Activated naive CD8-positive, alpha-beta T cell treated with anti-CD3 and anti-CD28 coated beads, Interleukin-2, amount 10 ng/mL, durations not matched to agents 7 days and 5 days (primary cell): ENCODE data around the gene CTIF. TPM values are rescaled to one million over a fixed set of nuclear protein-coding genes. Genes with fewer than 3 reads are reported as not detected.

Experiments
- ATAC-seq: fragments of 150-1000 bp; cut with Tn5 transposase; one replicate; pipeline ENCODE4 v1.10.0; 2021; ENCODE audit warnings: low read depth, moderate library complexity
- POLR2A ChIA-PET: fragments of 350-600 bp; sonication (Branson Sonifier 250); formaldehyde crosslinking; loops from one replicate; lab custom pipeline; 2021; ENCODE audit warnings: antibody characterized with exemption; lab: Charles Lee
- DNase-seq: peaks from one replicate; pipeline ENCODE4 v3.0.0; 2021
- H3K27ac Mint-ChIP-seq: one replicate; pipeline ENCODE4 v1.8.0; 2022; ENCODE audit warnings: mild to moderate bottlenecking, mixed read lengths
- H3K27me3 Mint-ChIP-seq: one replicate; pipeline ENCODE4 v1.8.0; 2022; ENCODE audit warnings: mild to moderate bottlenecking, moderate library complexity, mixed read lengths
- H3K36me3 Mint-ChIP-seq: one replicate; pipeline ENCODE4 v1.8.0; 2021; ENCODE audit warnings: mild to moderate bottlenecking, mixed read lengths
- H3K4me1 Mint-ChIP-seq: one replicate; pipeline ENCODE4 v1.8.0; 2021; ENCODE audit warnings: mixed read lengths
- H3K4me3 Mint-ChIP-seq: one replicate; pipeline ENCODE4 v1.8.0; 2022; ENCODE audit warnings: mild to moderate bottlenecking, moderate library complexity, mixed read lengths
- H3K9me3 Mint-ChIP-seq: one replicate; pipeline ENCODE4 v1.8.0; 2021; ENCODE audit warnings: mixed read lengths
- total RNA-seq, 2 experiments: library from RNA; stranded (reverse); gene quantifications; one replicate each; pipeline ENCODE4 v1.2.3, GENCODE V29; 2021

Gene CTIF
- total RNA-seq, 2 experiments from 2014 or later, result 2.4 to 3.0 TPM

DNA sequence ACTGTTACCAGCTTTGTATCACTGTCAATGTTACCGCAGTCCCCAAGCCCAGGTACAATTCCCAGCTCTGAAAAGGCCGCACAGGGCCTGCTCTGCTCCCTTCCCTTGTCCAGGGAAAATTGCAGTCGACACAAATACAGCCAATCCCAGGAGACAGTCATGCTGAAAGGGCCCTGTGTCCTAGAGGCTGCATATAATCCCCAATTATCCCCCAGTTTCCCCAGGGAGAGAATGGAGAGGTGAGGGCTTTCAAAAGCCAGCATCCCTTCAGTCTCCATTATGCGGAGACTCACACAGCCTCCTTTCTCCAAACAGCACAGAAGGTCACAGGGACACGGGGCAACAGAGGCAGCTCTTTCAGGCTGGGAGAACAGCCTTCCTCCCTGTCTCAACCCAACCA, 17.1 kb upstream of the CTIF start:
- POLR2A ChIA-PET, result no interaction called here
- no peaks in the 10 kb centered on the region for H3K36me3 Mint-ChIP-seq
- no peaks in the 10 kb centered on the region for H3K4me1 Mint-ChIP-seq
- ATAC-seq (no peak), DNase-seq (no peak)
- peaks cover 13% of the 10 kb centered on the region for H3K27me3 Mint-ChIP-seq
- no peak overlapping the region for H3K27ac Mint-ChIP-seq
- H3K9me3 Mint-ChIP-seq, result no peaks in the 10 kb centered on the region
- no peak overlapping the region for H3K4me3 Mint-ChIP-seq

DNA sequence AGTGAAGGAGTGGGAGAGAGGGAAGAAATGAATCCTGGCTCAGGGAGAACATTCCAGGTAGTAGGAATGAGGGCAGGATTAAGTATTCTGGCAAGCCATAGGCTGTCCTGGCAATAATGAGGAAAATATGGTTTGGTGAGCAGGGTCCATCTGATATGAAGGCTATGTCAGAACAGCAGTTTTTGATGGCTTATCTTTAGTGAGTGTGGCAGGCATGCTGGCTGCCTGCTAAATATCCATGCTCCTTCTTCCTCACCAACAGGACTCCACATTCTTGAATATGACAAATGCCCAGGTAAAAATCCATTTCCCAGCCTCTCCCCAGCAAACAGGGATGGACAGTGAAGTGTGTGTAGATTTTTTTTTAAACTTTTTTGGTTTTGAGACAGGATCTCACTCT, 13.2 kb upstream of the CTIF start:
- no peak for ATAC-seq
- Mint-ChIP-seq H3K27ac (no peak overlapping the region), H3K4me3 (no peak overlapping the region), H3K27me3 (peaks cover 33% of the 10 kb centered on the region), H3K4me1 (no peaks in the 10 kb centered on the region), H3K9me3 (no peaks in the 10 kb centered on the region), H3K36me3 (no peaks in the 10 kb centered on the region)
- no peak for DNase-seq
- POLR2A ChIA-PET, result no interaction called here

DNA sequence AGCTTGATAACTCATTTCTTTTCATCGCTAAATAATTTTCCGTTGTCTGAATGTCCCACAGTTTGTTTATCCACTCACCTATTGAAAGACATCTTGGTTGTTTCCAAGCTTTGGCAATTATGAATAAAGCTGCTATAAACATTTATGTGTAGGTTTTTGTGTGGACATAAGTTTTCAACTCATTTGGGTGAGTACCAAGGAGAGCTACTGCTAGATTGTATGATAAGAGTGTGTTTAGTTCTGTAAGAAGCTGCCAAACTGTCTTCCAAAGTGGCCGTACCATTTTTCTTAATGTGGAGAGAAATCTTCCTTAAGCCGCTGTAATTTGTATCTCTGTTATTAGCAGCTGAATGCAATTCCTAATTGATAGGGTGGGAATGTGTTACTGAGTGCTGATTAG, 11.4 kb upstream of the CTIF start:
- DNase-seq (no peak), ATAC-seq (no peak)
- no peaks in the 10 kb centered on the region for H3K4me1 Mint-ChIP-seq
- H3K4me3 Mint-ChIP-seq, result no peak overlapping the region
- H3K9me3 Mint-ChIP-seq, result no peaks in the 10 kb centered on the region
- H3K36me3 Mint-ChIP-seq, result no peaks in the 10 kb centered on the region
- H3K27ac Mint-ChIP-seq, result no peak overlapping the region
- POLR2A ChIA-PET, result no interaction called here
- H3K27me3 Mint-ChIP-seq, result peaks cover 42% of the 10 kb centered on the region

DNA sequence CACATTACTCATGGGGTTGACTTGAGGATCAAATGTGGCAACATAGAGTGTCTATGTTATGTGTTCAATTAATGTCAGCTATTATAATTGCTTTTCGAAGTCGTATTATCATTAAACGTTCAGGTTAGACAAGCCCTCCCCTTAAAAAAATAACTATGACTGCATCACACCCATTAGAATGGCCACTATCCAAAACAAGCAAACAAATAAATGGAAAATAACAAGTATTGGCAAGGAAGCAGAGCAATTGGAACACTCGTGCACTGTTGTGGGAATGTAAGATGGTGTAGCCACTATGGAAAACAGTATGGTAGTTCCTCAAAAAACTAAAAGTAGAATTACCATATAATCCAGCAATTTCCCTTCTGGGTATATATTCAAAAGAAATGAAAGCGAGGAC, 10.0 kb upstream of the CTIF start:
- DNase-seq (no peak), ATAC-seq (no peak)
- H3K27ac Mint-ChIP-seq, result no peak overlapping the region
- H3K4me3 Mint-ChIP-seq, result no peak overlapping the region
- H3K4me1 Mint-ChIP-seq, result peaks cover 7% of the 10 kb centered on the region
- H3K36me3 Mint-ChIP-seq, result no peaks in the 10 kb centered on the region
- peaks cover 38% of the 10 kb centered on the region for H3K27me3 Mint-ChIP-seq
- no peaks in the 10 kb centered on the region for H3K9me3 Mint-ChIP-seq
- POLR2A ChIA-PET, result no interaction called here

DNA sequence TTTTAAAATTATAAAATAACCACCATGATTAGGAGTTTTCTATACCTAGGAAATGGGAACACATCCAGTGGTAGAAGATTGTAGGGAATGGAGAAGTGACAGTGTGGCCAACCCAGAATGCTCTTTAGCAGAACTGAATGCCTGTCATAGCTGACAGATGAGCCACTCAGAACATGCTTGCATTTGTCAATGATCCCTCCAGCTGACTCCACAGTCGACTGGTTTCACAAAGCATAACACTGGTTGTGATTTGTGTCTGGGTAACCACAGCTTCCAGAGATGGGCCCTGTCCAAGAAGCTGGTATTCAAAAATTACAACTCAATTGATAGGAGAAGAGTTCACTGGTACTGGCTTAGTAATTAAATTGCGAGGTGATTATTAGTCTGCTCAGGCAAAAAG, 9.0 kb upstream of the CTIF start:
- Mint-ChIP-seq H3K36me3 (no peaks in the 10 kb centered on the region), H3K27me3 (peaks cover 38% of the 10 kb centered on the region), H3K4me1 (peaks cover 10% of the 10 kb centered on the region), H3K9me3 (no peaks in the 10 kb centered on the region), H3K4me3 (no peak overlapping the region), H3K27ac (no peak overlapping the region)
- ATAC-seq, result no peak
- no peak for DNase-seq
- POLR2A ChIA-PET, result no interaction called here

DNA sequence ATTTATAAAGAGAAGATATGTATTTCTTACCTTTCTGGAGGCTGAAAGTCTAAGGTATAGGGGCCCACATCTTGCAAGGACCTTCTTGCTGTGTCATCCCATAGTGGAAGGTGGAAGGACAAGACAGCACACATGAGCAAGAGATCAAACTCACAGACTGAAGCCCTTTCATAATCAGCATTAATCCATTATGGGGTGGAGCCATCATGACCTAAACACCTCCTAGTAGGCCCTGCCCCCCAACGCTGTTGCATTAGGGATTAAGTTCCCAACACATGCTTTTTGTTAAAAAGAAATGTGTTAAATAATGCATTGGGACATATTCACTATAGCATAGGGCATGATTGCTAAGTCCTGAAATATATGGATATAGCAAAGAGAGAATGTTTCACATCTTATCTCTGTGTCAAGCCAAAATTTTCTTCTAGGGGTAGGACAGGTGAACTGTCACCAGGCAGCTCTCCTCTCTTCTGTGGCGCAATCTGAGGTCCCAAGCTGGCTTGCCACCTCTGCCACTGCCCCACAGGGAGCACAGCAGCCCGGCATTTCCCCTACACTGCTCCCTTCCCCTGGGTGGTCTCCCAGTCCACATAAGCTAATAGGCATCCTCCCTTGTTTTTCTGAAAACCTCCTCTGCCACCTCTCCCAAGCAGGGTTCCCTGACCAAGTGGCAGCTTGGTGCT, 8.3 kb upstream of the CTIF start:
- H3K27ac Mint-ChIP-seq, result no peak overlapping the region
- POLR2A ChIA-PET, result no interaction called here
- H3K36me3 Mint-ChIP-seq, result no peaks in the 10 kb centered on the region
- no peak overlapping the region for H3K4me3 Mint-ChIP-seq
- ATAC-seq, result no peak
- peaks cover 34% of the 10 kb centered on the region for H3K27me3 Mint-ChIP-seq
- no peak for DNase-seq
- peaks cover 10% of the 10 kb centered on the region for H3K4me1 Mint-ChIP-seq
- no peaks in the 10 kb centered on the region for H3K9me3 Mint-ChIP-seq

DNA sequence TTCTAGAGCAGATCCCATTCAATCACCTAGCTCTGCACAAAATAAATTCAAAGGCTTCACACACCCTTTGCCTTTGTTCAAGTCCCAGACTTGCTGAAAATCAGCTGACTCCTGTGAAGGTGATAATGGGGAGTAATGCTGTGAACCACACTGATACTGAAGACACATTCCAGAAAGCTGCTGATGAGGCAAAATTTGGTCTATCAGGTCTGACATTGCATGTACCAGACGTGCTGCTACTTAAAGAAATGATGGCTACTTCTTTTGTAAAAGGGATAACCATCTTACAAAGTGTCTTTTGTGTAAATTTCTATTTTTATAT, 7.8 kb upstream of the CTIF start:
- Mint-ChIP-seq H3K4me3 (no peak overlapping the region), H3K27ac (no peak overlapping the region), H3K36me3 (no peaks in the 10 kb centered on the region), H3K9me3 (no peaks in the 10 kb centered on the region), H3K27me3 (peaks cover 34% of the 10 kb centered on the region), H3K4me1 (peaks cover 12% of the 10 kb centered on the region)
- ATAC-seq (no peak), DNase-seq (no peak)
- POLR2A ChIA-PET, result no interaction called here

DNA sequence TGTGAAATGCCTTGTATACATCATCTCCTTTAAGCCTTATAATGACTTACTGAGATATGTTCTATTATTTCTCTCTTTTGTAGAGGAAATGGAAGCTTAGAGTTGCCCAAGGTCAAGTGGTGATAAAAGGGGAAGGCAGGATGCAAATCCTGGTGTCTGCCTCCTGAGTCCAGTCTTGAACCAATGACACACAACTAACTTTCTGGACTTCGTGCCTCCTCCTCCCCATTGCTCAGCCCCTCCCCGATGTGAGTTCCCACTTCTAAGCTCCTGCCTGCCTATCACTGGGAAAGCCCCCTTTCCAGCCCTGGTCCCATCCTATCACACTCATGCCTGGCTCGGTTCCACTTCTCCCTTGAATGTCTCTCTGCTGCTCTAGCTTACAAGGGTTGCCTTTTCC, 6.9 kb upstream of the CTIF start:
- H3K27me3 Mint-ChIP-seq, result peaks cover 34% of the 10 kb centered on the region
- H3K4me3 Mint-ChIP-seq, result no peak overlapping the region
- H3K4me1 Mint-ChIP-seq, result peaks cover 12% of the 10 kb centered on the region
- no peak overlapping the region for H3K27ac Mint-ChIP-seq
- no peaks in the 10 kb centered on the region for H3K36me3 Mint-ChIP-seq
- ATAC-seq (no peak), DNase-seq (no peak)
- H3K9me3 Mint-ChIP-seq, result no peaks in the 10 kb centered on the region
- POLR2A ChIA-PET, result no interaction called here

DNA sequence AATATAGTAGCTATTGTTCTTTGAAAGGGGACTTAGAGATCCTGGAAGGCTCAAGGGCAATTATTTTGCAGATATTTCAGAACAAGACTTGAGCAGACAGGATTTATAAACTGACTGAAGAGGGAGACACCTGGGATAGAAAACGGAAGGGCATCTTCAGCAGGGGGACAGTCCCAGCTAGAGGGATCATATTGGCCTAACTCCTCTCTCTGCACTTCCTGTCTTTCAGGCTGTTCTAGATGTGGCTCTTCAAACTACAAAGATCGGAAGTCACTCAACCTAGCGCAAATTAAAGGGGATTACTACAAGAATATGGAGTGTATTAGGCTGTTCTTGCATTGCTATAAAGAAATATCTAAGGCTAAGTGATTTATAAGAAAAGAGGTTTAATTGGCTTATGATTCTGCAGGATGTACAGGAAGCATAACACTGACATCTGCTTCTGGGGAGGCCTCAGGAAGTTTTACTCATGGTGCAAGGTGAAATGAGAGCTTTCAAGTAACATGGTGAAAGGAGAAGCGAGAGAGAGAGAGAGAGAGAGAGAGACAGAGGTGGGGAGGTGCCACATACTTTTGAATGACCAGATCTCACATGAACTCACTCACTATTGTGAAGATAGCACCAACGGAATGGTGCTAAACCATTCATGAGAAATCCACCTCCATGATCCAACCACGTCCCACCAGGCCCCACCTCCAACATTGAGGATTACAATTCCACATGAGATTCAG, 5.3 kb upstream of the CTIF start:
- no peak overlapping the region for H3K27ac Mint-ChIP-seq
- peaks cover 12% of the 10 kb centered on the region for H3K4me1 Mint-ChIP-seq
- H3K27me3 Mint-ChIP-seq, result peaks cover 20% of the 10 kb centered on the region
- DNase-seq (no peak), ATAC-seq (no peak)
- POLR2A ChIA-PET, result no interaction called here
- no peaks in the 10 kb centered on the region for H3K36me3 Mint-ChIP-seq
- H3K9me3 Mint-ChIP-seq, result no peaks in the 10 kb centered on the region
- H3K4me3 Mint-ChIP-seq, result no peak overlapping the region

DNA sequence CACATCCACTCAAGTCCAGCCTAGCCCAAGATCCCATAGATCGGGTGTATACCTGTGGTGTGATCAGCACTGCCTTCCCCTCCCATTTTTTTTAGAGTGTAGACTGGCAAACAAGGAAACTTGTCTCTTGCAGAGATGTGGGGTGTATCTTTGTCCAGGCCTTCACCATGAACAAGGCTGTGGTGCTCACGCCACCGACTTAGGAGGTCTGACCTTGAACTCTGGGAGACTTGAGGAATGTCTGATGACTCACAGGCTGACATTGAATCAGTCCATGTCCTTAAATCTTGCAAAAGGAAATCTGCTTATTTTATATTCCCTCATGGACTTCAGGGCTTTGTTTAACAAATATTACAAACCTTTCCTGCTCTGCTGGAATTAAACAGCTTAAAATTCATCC, 4.5 kb upstream of the CTIF start:
- Mint-ChIP-seq H3K9me3 (no peaks in the 10 kb centered on the region), H3K4me3 (no peak overlapping the region), H3K4me1 (peaks cover 13% of the 10 kb centered on the region), H3K27ac (no peak overlapping the region), H3K36me3 (no peaks in the 10 kb centered on the region), H3K27me3 (peaks cover 15% of the 10 kb centered on the region)
- ATAC-seq (no peak), DNase-seq (no peak)
- POLR2A ChIA-PET, result no interaction called here

DNA sequence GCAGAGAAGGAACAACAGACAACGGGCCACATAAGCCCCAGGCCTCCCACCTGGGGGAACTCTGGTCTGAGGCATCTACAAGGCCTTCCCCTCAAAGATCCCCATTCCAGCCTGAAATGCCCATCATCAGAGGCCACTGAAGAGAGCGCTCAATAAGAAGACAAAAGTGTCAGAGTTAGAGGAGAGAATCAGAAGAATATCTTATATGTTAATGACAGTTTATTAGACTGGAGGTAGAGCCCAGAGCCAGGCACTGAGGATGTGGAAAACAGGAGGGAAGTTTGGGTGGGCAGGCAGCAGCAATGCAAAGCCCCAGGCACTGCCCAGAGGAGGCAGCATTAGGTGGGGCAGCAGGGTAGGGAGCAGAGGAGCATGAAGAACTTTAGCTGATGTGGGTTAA, 2.9 kb upstream of the CTIF start:
- no peaks in the 10 kb centered on the region for H3K9me3 Mint-ChIP-seq
- H3K27ac Mint-ChIP-seq, result no peak overlapping the region
- peaks cover 13% of the 10 kb centered on the region for H3K4me1 Mint-ChIP-seq
- no peak for DNase-seq
- ATAC-seq, result no peak
- H3K27me3 Mint-ChIP-seq, result peaks cover 20% of the 10 kb centered on the region
- H3K36me3 Mint-ChIP-seq, result no peaks in the 10 kb centered on the region
- POLR2A ChIA-PET, result no interaction called here
- no peak overlapping the region for H3K4me3 Mint-ChIP-seq

DNA sequence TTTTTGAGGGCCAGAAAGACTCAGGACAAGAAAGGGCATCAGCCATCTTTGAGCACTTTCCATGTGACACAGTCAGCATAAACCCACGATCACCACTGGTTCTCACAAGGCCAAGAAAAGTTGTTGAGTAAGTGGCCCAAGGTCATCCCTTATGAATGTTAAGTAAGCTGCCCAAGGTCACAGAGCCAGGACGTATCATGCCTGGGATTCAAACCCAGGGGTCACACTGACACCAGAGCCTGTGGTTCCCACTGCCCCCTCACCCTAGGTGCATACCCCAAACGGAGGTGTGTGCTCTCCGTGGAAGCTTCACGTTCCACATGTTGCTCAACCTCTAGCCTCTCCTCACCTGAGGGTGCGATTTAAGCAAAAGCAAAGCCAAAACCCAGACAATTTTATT, 2.3 kb upstream of the CTIF start:
- no peak for ATAC-seq
- H3K4me1 Mint-ChIP-seq, result peaks cover 13% of the 10 kb centered on the region
- no peak overlapping the region for H3K27ac Mint-ChIP-seq
- POLR2A ChIA-PET, result no interaction called here
- no peaks in the 10 kb centered on the region for H3K9me3 Mint-ChIP-seq
- no peaks in the 10 kb centered on the region for H3K36me3 Mint-ChIP-seq
- H3K4me3 Mint-ChIP-seq, result no peak overlapping the region
- DNase-seq, result no peak
- peaks cover 20% of the 10 kb centered on the region for H3K27me3 Mint-ChIP-seq

DNA sequence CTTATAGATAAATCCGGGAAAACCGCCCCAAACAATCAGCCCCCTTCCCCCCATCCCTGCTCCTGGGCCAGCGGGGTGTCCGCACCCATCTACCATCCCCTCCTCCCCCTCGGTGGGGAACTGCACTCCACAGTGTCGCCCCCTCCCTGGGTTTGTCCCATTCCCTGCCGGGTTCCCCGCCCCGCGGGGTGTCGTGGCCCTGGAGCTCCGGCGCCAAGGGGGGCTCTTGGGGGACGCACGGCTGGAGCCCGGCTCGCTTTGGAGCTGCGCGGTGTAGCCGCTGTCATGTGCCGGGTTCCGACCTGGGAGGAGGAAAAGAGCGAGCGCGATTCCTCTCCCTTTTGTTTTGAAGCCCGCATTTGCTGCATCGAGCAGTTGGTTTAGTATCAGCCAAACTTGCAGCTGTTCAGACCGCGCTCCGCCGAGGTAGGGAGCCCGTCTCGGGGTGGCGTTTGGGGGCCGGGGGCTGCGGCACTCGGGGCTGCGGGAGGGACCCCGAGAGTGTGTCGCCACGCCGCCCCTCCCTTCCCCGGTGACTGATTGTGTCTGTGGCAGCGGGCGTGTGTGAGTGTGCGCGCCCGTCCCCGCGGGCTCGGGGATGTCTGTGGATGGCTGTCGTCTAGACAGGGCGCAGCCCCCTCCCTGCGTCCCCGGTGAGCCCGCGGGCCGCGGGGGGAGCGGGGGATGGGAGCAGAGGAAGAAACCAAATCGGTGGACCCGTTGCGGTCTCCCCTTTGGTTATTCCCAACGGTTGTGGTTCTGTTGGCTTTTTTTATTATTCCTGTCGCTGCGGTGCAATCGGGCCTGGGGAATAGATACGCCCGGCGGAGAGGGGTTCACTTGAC, 797 bp downstream of the CTIF start:
- Mint-ChIP-seq H3K4me1 (peaks cover 15% of the 10 kb centered on the region), H3K4me3 (peak overlapping the region; percentile 90), H3K27me3 (peaks cover 24% of the 10 kb centered on the region), H3K27ac (no peak overlapping the region), H3K9me3 (no peaks in the 10 kb centered on the region), H3K36me3 (no peaks in the 10 kb centered on the region)
- POLR2A ChIA-PET, result no interaction called here
- ATAC-seq, result peak; percentile 17
- peak; percentile 54 for DNase-seq
